GM15510 (cell line): Measurements from ENCODE around the gene MUC4.

Experiments
- POLR2A ChIP-seq: IDR thresholded peaks from 3 replicates; pipeline ENCODE4 v1.6.1; 2011; ENCODE audit warnings: borderline replicate concordance; ENCODE audit not compliant: insufficient read length; ENCODE audit errors: extremely low read depth

Gene MUC4

GRCh38 chr3:195825191-195825588 lies 13.5 kb upstream of the MUC4 start:
- TF ChIP-seq POLR2A, result no peak

- no peak for TF ChIP-seq POLR2A
These were observed 12.3 kb upstream of the MUC4 start for GRCh38 chr3:195823999-195824398.

- no peak for TF ChIP-seq POLR2A
These were observed 11.6 kb upstream of the MUC4 start for GRCh38 chr3:195823280-195823679.

GRCh38 chr3:195822131-195822696 lies 10.5 kb upstream of the MUC4 start:
- no peak for TF ChIP-seq POLR2A

- no peak for TF ChIP-seq POLR2A
These were observed 9.8 kb upstream of the MUC4 start for GRCh38 chr3:195821403-195822130.

- no peak for TF ChIP-seq POLR2A
These were observed 9.2 kb upstream of the MUC4 start for GRCh38 chr3:195820901-195821300.

GRCh38 chr3:195820186-195820585 lies 8.5 kb upstream of the MUC4 start:
- TF ChIP-seq POLR2A, result no peak

GRCh38 chr3:195818301-195818700 lies 6.6 kb upstream of the MUC4 start:
- TF ChIP-seq POLR2A, result no peak

GRCh38 chr3:195817578-195818135 lies 5.9 kb upstream of the MUC4 start:
- no peak for TF ChIP-seq POLR2A

- no peak for TF ChIP-seq POLR2A
These were observed 3.5 kb upstream of the MUC4 start for GRCh38 chr3:195815169-195815771.

GRCh38 chr3:195813916-195814640 lies 2.3 kb upstream of the MUC4 start:
- TF ChIP-seq POLR2A, result no peak

GRCh38 chr3:195812366-195812765 lies 637 bp upstream of the MUC4 start:
- TF ChIP-seq POLR2A, result no peak

- TF ChIP-seq POLR2A, result no peak
These were observed 1.3 kb downstream of the MUC4 start for GRCh38 chr3:195810455-195810845.

GRCh38 chr3:195809796-195810454 lies 1.8 kb downstream of the MUC4 start:
- no peak for TF ChIP-seq POLR2A
